Thyroid gland (tissue), 4 donors: Measurements from ENCODE around the gene ARFGAP2.

Experiments used
- POLR2A ChIP-seq, 2 donors: fragments of 450-650 bp; IDR thresholded peaks; one replicate each; pipeline ENCODE4 v1.6.1; 2017; ENCODE audit warnings: antibody characterized with exemption in 2 of 2, mild to moderate bottlenecking in 2 of 2, moderate library complexity in 1 of 2
- TF ChIP-seq, protein P1 (sequence below), 6 experiments: fragments of 200-600 bp in 3 of 6; fragments of 450-650 bp in 3 of 6; sonication (generic) in 3 of 6; IDR thresholded peaks; one replicate each; pipeline ENCODE4 v1.5.1; 2016 to 2019; ENCODE audit warnings: antibody characterized with exemption in 6 of 6, mild to moderate bottlenecking in 2 of 6, inconsistent platforms in 1 of 6, moderate library complexity in 1 of 6

DNA sequence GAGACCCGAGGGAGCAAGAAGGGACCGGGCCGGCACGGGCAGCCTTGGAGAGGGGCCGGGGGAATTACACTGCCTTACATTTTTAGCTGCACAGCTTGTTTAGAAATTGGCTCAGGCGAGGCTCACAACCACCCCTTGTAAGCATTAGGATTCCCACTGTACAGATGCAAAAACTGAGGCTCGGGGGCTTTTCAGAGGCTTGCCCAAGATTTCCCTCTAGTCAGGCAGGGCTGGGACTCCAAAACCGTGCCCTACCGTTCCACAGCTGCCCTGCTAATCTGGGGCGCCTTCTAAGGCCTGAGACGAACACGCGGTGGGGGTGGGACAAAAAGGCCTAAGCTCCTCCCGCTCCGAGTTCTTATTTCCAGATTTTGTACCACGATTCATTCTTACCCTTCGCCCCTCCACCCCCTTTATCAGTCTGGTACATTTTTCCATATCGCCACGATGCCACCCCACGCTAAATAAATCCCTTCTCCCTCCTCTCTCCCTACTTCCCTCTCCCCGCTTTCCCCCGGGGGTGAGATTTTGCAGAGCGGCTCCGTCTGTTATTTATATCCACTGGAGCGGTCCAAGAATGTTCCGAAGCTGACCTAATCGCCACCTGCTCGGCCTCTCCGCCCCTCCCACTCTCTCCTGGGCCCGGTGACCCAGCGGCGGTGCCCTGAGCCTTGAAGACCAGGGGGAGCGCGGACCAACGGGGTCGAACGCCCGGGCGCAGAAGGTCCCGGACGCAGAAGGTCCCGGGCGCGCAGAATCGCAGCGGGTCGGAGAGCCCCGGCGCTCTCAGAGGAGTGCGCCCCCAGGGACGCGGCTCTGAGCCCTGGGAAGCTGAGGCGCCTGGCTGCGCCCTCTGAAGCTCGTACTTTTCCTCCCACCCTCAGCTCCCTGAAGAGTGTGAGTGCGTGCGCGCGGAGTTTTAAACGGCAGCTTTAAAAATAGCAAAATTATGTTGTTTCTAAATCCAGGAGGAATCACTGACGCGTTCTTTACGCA is 10.3 kb upstream of the ARFGAP2 start:
- peak in 1 of 2 donors; percentile 74 for TF ChIP-seq POLR2A (IDR thresholded peaks at IDR 0.05)
- TF ChIP-seq, protein P1, sequence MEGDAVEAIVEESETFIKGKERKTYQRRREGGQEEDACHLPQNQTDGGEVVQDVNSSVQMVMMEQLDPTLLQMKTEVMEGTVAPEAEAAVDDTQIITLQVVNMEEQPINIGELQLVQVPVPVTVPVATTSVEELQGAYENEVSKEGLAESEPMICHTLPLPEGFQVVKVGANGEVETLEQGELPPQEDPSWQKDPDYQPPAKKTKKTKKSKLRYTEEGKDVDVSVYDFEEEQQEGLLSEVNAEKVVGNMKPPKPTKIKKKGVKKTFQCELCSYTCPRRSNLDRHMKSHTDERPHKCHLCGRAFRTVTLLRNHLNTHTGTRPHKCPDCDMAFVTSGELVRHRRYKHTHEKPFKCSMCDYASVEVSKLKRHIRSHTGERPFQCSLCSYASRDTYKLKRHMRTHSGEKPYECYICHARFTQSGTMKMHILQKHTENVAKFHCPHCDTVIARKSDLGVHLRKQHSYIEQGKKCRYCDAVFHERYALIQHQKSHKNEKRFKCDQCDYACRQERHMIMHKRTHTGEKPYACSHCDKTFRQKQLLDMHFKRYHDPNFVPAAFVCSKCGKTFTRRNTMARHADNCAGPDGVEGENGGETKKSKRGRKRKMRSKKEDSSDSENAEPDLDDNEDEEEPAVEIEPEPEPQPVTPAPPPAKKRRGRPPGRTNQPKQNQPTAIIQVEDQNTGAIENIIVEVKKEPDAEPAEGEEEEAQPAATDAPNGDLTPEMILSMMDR (IDR thresholded peaks at IDR 0.05) = no peak
